Retinal pigment epithelial cell (primary cell): Measurements from ENCODE around the gene THAP4.

Source experiments
- DNase-seq: peaks from one replicate; pipeline ENCODE4 v3.0.0-alpha.2; 2010; ENCODE audit warnings: low read depth
- H3K4me3 ChIP-seq: 2 replicates; pipeline ENCODE4 v1.5.1; 2011; ENCODE audit warnings: mild to moderate bottlenecking, low read length, control low read depth, moderate library complexity
- TF ChIP-seq, protein P1 (sequence below): conservative IDR thresholded peaks from 2 replicates; pipeline ENCODE4 v1.5.1; 2011; ENCODE audit warnings: low read depth, low read length, control low read depth, inconsistent platforms

THAP4 gene

GRCh38 chr2:241534701-241535375 is 102.1 kb downstream of the THAP4 start:
- no peak overlapping the region for H3K4me3 ChIP-seq
- no peak for DNase-seq
- TF ChIP-seq, protein P1, sequence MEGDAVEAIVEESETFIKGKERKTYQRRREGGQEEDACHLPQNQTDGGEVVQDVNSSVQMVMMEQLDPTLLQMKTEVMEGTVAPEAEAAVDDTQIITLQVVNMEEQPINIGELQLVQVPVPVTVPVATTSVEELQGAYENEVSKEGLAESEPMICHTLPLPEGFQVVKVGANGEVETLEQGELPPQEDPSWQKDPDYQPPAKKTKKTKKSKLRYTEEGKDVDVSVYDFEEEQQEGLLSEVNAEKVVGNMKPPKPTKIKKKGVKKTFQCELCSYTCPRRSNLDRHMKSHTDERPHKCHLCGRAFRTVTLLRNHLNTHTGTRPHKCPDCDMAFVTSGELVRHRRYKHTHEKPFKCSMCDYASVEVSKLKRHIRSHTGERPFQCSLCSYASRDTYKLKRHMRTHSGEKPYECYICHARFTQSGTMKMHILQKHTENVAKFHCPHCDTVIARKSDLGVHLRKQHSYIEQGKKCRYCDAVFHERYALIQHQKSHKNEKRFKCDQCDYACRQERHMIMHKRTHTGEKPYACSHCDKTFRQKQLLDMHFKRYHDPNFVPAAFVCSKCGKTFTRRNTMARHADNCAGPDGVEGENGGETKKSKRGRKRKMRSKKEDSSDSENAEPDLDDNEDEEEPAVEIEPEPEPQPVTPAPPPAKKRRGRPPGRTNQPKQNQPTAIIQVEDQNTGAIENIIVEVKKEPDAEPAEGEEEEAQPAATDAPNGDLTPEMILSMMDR: no peak
